ENCODE measurements around the gene CTSV.
A peak's percentile ranks its signal among the peaks of the same experiment; 100 is the strongest.
"Not testable (repeated sequence)": the region's sequence is repeated elsewhere in the genome, so short reads cannot be mapped to it uniquely, and the experiment has no call there.

Gene CTSV

GRCh38 chr9:97045300-97045699, 6.4 kb upstream of the CTSV start:
- TF ChIP-seq PATZ1 (CRISPR knock-in tag; IDR thresholded peaks at IDR 0.05; ENCODE audit: borderline replicate concordance) = no peak
- no peak for TF ChIP-seq TCF4 (CRISPR knock-in tag; IDR thresholded peaks at IDR 0.05; ENCODE audit: borderline replicate concordance)
- TF ChIP-seq PPARA (CRISPR knock-in tag; IDR thresholded peaks at IDR 0.05; ENCODE audit: borderline replicate concordance) = no peak
- no peak for TF ChIP-seq ZNF565 (CRISPR knock-in tag; conservative IDR thresholded peaks at IDR 0.05; ENCODE audit: low read depth)
- TF ChIP-seq TSHZ2 (CRISPR knock-in tag; IDR thresholded peaks at IDR 0.05) = no peak
- TF ChIP-seq ARNTL (CRISPR knock-in tag; IDR thresholded peaks at IDR 0.05; ENCODE audit: borderline replicate concordance, low read depth) = no peak
- no peak for TF ChIP-seq GLIS3 (CRISPR knock-in tag; IDR thresholded peaks at IDR 0.05)
- ATAC-seq = no peak

- TF ChIP-seq ZNF8 (CRISPR knock-in tag; IDR thresholded peaks at IDR 0.05) (no peak), OSR1 (CRISPR knock-in tag; IDR thresholded peaks at IDR 0.05) (no peak), ZNF70 (CRISPR knock-in tag; IDR thresholded peaks at IDR 0.05) (no peak), PATZ1 (CRISPR knock-in tag; IDR thresholded peaks at IDR 0.05; ENCODE audit: borderline replicate concordance) (no peak), TSHZ2 (CRISPR knock-in tag; IDR thresholded peaks at IDR 0.05) (no peak), SNAI2 (CRISPR knock-in tag; IDR thresholded peaks at IDR 0.05) (no peak), ARNTL (CRISPR knock-in tag; IDR thresholded peaks at IDR 0.05; ENCODE audit: borderline replicate concordance, low read depth) (no peak), TOX (CRISPR knock-in tag; IDR thresholded peaks at IDR 0.05; ENCODE audit: borderline replicate concordance) (no peak)
- ATAC-seq = no peak
Observed at GRCh38 chr9:97041898-97042297, 3.0 kb upstream of the CTSV start.

- peak; percentile 83 for ATAC-seq
- TF ChIP-seq GLIS3 (CRISPR knock-in tag; IDR thresholded peaks at IDR 0.05) (no peak), ESRRG (CRISPR knock-in tag; IDR thresholded peaks at IDR 0.05) (no peak), POU6F1 (CRISPR knock-in tag; IDR thresholded peaks at IDR 0.05; ENCODE audit: borderline replicate concordance, low read depth) (no peak), TCF4 (CRISPR knock-in tag; IDR thresholded peaks at IDR 0.05; ENCODE audit: borderline replicate concordance) (no peak)
Observed at GRCh38 chr9:97039514-97039860, 545 bp upstream of the CTSV start.

- ATAC-seq = not testable (repeated sequence)
Observed at GRCh38 chr9:97023505-97023904, 15.4 kb downstream of the CTSV start.

GRCh38 chr9:97013151-97014132, 25.5 kb downstream of the CTSV start:
- ATAC-seq = peak; percentile 96

- peak; percentile 86 for ATAC-seq
Observed at GRCh38 chr9:97012617-97013016, 26.3 kb downstream of the CTSV start.

GRCh38 chr9:97002195-97002594, 36.7 kb downstream of the CTSV start:
- ATAC-seq = not testable (repeated sequence)

GRCh38 chr9:97001338-97001737, 37.6 kb downstream of the CTSV start:
- ATAC-seq = not testable (repeated sequence)

- not testable (repeated sequence) for ATAC-seq
Observed at GRCh38 chr9:97000139-97000787, 38.7 kb downstream of the CTSV start.

Data from SK-N-SH treated with all-trans-retinoic acid at 6 μM for 48 hours (cell line).